GM18861 (cell line): ENCODE results near the gene ZNF79.

Experiments used
- ATAC-seq: cut with Tn5 transposase; IDR thresholded peaks from one replicate; pipeline ENCODE4 v1.9.1; 2021; ENCODE audit not compliant: unreplicated experiment

ZNF79 gene

GRCh38 chr9:127398275-127398647 lies 25.9 kb upstream of the ZNF79 start:
- ATAC-seq = no peak

- ATAC-seq = no peak
These were observed 25.3 kb upstream of the ZNF79 start for GRCh38 chr9:127398715-127399400.

- no peak for ATAC-seq
These were observed 24.4 kb upstream of the ZNF79 start for GRCh38 chr9:127399736-127400269.

GRCh38 chr9:127402401-127403090 lies 21.6 kb upstream of the ZNF79 start:
- ATAC-seq = no peak

- no peak for ATAC-seq
These were observed 20.5 kb upstream of the ZNF79 start for GRCh38 chr9:127403507-127404192.

- no peak for ATAC-seq
These were observed 19.6 kb upstream of the ZNF79 start for GRCh38 chr9:127404631-127405030.

GRCh38 chr9:127405344-127406125 lies 18.6 kb upstream of the ZNF79 start:
- no peak for ATAC-seq

- no peak for ATAC-seq
These were observed 17.2 kb upstream of the ZNF79 start for GRCh38 chr9:127406799-127407491.

GRCh38 chr9:127407492-127407843 lies 16.7 kb upstream of the ZNF79 start:
- no peak for ATAC-seq

GRCh38 chr9:127411122-127411521 lies 13.1 kb upstream of the ZNF79 start:
- no peak for ATAC-seq

GRCh38 chr9:127415141-127415540 lies 9.0 kb upstream of the ZNF79 start:
- no peak for ATAC-seq

- ATAC-seq = no peak
These were observed 8.5 kb upstream of the ZNF79 start for GRCh38 chr9:127415657-127416056.

- ATAC-seq = no peak
These were observed 6.8 kb upstream of the ZNF79 start for GRCh38 chr9:127417131-127418036.

- no peak for ATAC-seq
These were observed 6.1 kb upstream of the ZNF79 start for GRCh38 chr9:127418037-127418471.

- no peak for ATAC-seq
These were observed 4.8 kb upstream of the ZNF79 start for GRCh38 chr9:127419348-127419747.

- ATAC-seq = no peak
These were observed 3.1 kb upstream of the ZNF79 start for GRCh38 chr9:127421057-127421456.

- ATAC-seq = no peak
These were observed 1.9 kb upstream of the ZNF79 start for GRCh38 chr9:127422133-127422782.

- no peak for ATAC-seq
These were observed 1.4 kb upstream of the ZNF79 start for GRCh38 chr9:127422787-127423186.

GRCh38 chr9:127423476-127423933 lies 677 bp upstream of the ZNF79 start:
- ATAC-seq = no peak
